Ishikawa (cell line): ENCODE data around the gene VGF.

Experiments
- CEBPB ChIP-seq: IDR thresholded peaks from 2 replicates; pipeline ENCODE4 v1.6.1; 2012
- RAD21 ChIP-seq: IDR thresholded peaks from 2 replicates; pipeline ENCODE4 v1.6.1; 2012; ENCODE audit warnings: low read depth
- TAF1 ChIP-seq: IDR thresholded peaks from 2 replicates; pipeline ENCODE4 v1.6.1; 2012; ENCODE audit warnings: low read depth, mild to moderate bottlenecking

DNA sequence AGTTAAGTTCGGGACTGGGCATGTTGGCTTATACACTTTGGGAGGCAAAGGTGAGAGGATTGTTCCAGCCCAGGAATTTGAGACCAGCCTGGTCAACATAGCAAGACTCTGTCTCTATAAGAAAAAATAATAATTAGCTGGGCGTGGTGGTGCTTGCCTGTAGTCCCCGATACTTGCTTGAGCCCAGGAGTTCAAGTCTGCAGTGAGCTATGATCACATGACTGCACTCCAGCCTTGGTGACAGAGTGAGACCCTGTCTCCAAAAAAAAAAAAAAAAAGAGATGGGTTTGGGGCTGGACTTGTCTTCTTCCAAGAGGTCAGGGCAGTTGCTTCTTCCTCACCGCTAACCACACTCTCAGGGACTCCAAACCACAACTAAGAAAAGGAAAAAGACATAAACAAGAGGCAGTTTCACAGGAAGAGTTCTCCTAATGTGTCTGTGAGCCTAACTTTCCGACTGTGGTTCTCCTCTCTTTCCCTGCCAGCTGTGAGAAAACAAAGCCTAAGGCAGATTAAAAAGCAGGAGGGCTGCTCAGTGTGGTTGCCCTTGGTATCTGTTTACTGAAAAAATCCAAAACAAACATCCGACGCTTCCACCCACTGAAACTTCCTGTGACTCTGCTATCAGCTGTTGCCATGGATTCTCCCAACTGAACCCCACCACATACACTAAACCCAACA, 40.9 kb downstream of the VGF start:
- no peak for TF ChIP-seq RAD21
- no peak for TF ChIP-seq TAF1
- TF ChIP-seq CEBPB: no peak
